ENCODE data around the gene VAMP8.

VAMP8 gene

DNA sequence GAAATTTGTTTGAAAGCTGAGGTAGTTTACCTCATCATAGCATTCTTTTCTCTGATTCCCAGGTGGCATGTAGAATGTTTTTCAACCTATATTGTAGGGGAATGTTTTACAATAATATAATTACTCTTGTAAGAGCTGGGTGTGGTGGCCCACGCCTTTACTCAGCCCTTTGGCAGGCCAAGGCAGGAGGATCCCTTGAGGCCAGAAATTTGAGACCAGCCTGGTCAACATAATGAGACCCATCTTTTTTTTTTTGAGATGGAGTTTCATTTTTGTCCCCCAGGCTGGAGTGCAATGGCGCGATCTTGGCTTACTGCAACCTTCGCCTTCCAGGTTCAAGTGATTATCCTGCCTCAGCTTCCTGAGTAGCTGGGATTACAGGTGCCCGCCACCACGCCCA lies 42.2 kb downstream of the VAMP8 start:
- DNase-seq (ENCODE audit: low read depth, low spot score): no peak

DNA sequence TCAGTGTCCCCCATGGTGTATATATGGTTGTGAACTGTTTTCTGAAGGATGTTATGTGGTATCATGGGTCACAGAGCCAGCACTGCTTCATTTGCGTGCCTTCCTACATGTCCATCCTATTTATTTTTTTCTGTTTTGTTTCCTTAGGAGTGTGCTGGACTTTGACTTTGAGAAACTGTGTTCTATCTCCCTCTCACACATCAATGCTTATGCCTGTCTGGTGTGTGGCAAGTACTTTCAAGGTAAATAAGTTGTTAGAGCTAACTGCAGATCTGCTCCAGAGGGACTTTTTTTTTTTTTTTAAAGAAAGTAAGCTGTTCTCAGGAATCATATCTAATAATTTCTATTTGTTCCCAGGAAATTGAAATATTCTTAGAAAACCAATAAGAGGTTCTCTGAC lies 44.0 kb downstream of the VAMP8 start:
- DNase-seq (ENCODE audit: low read depth, low spot score): no peak

DNA sequence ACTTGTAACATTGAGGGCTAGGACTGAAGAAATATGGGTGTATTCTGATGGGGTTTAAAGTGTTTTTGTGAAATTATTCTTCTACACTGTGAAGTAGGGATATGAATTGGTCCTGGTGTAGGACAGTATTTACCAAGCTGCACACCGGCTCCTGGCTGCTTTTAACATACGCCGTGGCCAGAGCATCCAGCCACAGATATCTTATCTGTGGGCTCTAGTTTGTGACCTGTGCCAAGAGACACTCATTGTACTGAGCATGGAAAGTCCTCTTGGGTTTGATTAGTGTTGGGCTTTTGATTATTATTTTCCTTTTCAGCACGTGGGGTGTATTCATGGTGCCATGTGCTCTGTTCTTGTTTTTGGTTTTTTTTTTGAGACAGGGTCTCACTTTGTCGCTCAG lies 46.6 kb downstream of the VAMP8 start:
- no peak for DNase-seq (ENCODE audit: low read depth, low spot score)

DNA sequence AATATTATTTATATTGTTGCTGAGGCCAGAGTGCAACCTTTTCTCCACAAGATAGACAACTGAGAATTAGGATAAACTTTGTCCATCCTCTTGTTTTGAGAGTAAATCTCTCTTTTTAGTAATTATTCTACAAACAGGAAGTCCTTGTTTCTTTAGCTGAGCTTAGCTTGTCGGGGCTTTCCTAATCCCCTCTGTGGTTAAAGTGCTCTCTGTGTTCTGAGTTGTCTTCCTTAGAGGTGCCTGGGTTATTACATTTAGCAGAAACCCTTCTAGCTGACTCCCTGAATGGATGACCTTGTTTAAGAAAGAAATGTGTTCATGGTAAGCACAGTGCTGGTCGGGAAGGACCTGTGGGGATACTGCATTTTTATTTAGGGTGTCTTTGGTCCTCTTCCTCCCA lies 51.3 kb downstream of the VAMP8 start:
- no peak for DNase-seq (ENCODE audit: low read depth, low spot score)

DNA sequence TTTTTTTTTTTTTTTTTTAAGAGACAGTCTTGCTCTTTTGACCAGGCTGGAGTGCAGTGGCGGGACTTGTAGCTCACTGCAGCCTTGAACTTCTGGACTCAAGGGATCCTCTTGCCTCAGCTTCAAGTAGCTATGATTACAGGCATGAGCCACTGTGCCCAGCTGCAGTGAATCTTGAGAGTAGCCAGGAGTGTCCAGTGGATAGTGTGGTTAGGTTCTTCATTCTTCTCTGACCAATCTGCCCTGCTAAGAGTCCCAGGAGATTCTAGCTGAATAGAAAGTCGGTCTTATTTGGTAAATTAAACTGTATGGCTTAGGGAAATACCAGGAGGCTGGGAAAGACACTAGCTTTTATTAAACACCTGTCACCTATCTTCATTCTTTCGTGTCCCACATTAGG lies 53.9 kb downstream of the VAMP8 start:
- no peak for DNase-seq (ENCODE audit: low read depth, low spot score)
